NCI-H524 (cell line): ENCODE measurements around the gene DROSHA.

Experiments
- DNase-seq, 2 experiments: peaks; one replicate each; lab custom pipeline; 2025; lab: John Stamatoyannopoulos, UW

The DROSHA gene

GRCh38 chr5:31469886-31470285 lies 62.0 kb downstream of the DROSHA start:
- no peak for DNase-seq

GRCh38 chr5:31469466-31469865 lies 62.4 kb downstream of the DROSHA start:
- no peak for DNase-seq

- no peak for DNase-seq
Observed at GRCh38 chr5:31465291-31465690, 66.6 kb downstream of the DROSHA start.

GRCh38 chr5:31464081-31464480 lies 67.8 kb downstream of the DROSHA start:
- no peak for DNase-seq

GRCh38 chr5:31463351-31463750 lies 68.5 kb downstream of the DROSHA start:
- no peak for DNase-seq

GRCh38 chr5:31459594-31459993 lies 72.3 kb downstream of the DROSHA start:
- DNase-seq: no peak

GRCh38 chr5:31455172-31455571 lies 76.7 kb downstream of the DROSHA start:
- no peak for DNase-seq

GRCh38 chr5:31453522-31453921 lies 78.4 kb downstream of the DROSHA start:
- DNase-seq: no peak

- DNase-seq: no peak
Observed at GRCh38 chr5:31452314-31452713, 79.6 kb downstream of the DROSHA start.

GRCh38 chr5:31449962-31450361 lies 81.9 kb downstream of the DROSHA start:
- DNase-seq: no peak

GRCh38 chr5:31449174-31449573 lies 82.7 kb downstream of the DROSHA start:
- DNase-seq: no peak

GRCh38 chr5:31445041-31445600 lies 86.8 kb downstream of the DROSHA start:
- DNase-seq: no peak

- no peak for DNase-seq
Observed at GRCh38 chr5:31443572-31443971, 88.3 kb downstream of the DROSHA start.

- peak in 1 of 2 experiments; percentile 12 for DNase-seq
Observed at GRCh38 chr5:31442058-31442745, 89.7 kb downstream of the DROSHA start.

- no peak for DNase-seq
Observed at GRCh38 chr5:31436851-31437250, 95.0 kb downstream of the DROSHA start.

GRCh38 chr5:31435730-31436129 lies 96.2 kb downstream of the DROSHA start:
- no peak for DNase-seq

- no peak for DNase-seq
Observed at GRCh38 chr5:31434898-31435297, 97.0 kb downstream of the DROSHA start.

GRCh38 chr5:31433229-31433628 lies 98.7 kb downstream of the DROSHA start:
- no peak for DNase-seq

- DNase-seq: no peak
Observed at GRCh38 chr5:31427724-31428309, 104.1 kb downstream of the DROSHA start.

GRCh38 chr5:31427013-31427723 lies 104.7 kb downstream of the DROSHA start:
- no peak for DNase-seq

- DNase-seq: no peak
Observed at GRCh38 chr5:31421806-31422586, 109.9 kb downstream of the DROSHA start.

- no peak for DNase-seq
Observed at GRCh38 chr5:31417512-31417911, 114.4 kb downstream of the DROSHA start.
